Mesothelial cell of epicardium (in vitro differentiated cells): ENCODE data around the gene CREB3. TPM values are rescaled to one million over a fixed set of nuclear protein-coding genes. Genes with fewer than 3 reads are reported as not detected.

ENCODE experiments used
- DNase-seq, 2 experiments: peaks; one replicate each; pipeline ENCODE4 v3.0.0; 2021; ENCODE audit warnings: low spot score in 2 of 2; ENCODE audit not compliant: unreplicated experiment in 2 of 2
- H3K27ac Mint-ChIP-seq: 2 replicates; pipeline ENCODE4 v1.8.0; 2021; ENCODE audit warnings: mixed read lengths
- H3K27me3 Mint-ChIP-seq: 2 replicates; pipeline ENCODE4 v1.8.0; 2021; ENCODE audit warnings: low read depth, mixed read lengths
- H3K36me3 Mint-ChIP-seq: 2 replicates; pipeline ENCODE4 v1.8.0; 2021; ENCODE audit warnings: mixed read lengths
- H3K4me1 Mint-ChIP-seq: 2 replicates; pipeline ENCODE4 v1.8.0; 2021; ENCODE audit warnings: mixed read lengths
- H3K4me3 Mint-ChIP-seq: 2 replicates; pipeline ENCODE4 v1.8.0; 2021; ENCODE audit warnings: mild to moderate bottlenecking, moderate library complexity, mixed read lengths
- H3K9me3 Mint-ChIP-seq: 2 replicates; pipeline ENCODE4 v1.8.0; 2021; ENCODE audit warnings: mixed read lengths
- CTCF ChIP-seq: fragments of 200-600 bp; sonication (generic); IDR thresholded peaks from one replicate; pipeline ENCODE4 v1.5.0; 2021; ENCODE audit warnings: antibody characterized with exemption; ENCODE audit not compliant: unreplicated experiment
- total RNA-seq: library from RNA; stranded (reverse); gene quantifications from 3 replicates; pipeline ENCODE4 v1.2.1, GENCODE V29; 2021

Gene CREB3
- total RNA-seq, 1 donor from 2014 or later: 29.1 TPM

- no peak for TF ChIP-seq CTCF
- no peaks in the 10 kb centered on the region for H3K9me3 Mint-ChIP-seq
- H3K4me3 Mint-ChIP-seq: peak overlapping the region; percentile 49
- no peaks in the 10 kb centered on the region for H3K27me3 Mint-ChIP-seq
- peaks cover 38% of the 10 kb centered on the region for H3K4me1 Mint-ChIP-seq
- no peak for DNase-seq
- H3K36me3 Mint-ChIP-seq: peaks cover 28% of the 10 kb centered on the region
- peak overlapping the region; percentile 66 for H3K27ac Mint-ChIP-seq
These were observed 45.2 kb upstream of the CREB3 start for GRCh38 chr9:35687306-35687705.

GRCh38 chr9:35687972-35688557 is 44.4 kb upstream of the CREB3 start:
- Mint-ChIP-seq H3K27me3 (no peaks in the 10 kb centered on the region), H3K4me3 (peak overlapping the region; percentile 88), H3K36me3 (peaks cover 21% of the 10 kb centered on the region), H3K4me1 (peaks cover 38% of the 10 kb centered on the region), H3K27ac (peak overlapping the region; percentile 97), H3K9me3 (no peaks in the 10 kb centered on the region)
- no peak for DNase-seq
- no peak for TF ChIP-seq CTCF

- Mint-ChIP-seq H3K27ac (peak overlapping the region; percentile 97), H3K9me3 (no peaks in the 10 kb centered on the region), H3K4me1 (peaks cover 38% of the 10 kb centered on the region), H3K27me3 (no peaks in the 10 kb centered on the region), H3K4me3 (peak overlapping the region; percentile 88), H3K36me3 (peaks cover 14% of the 10 kb centered on the region)
- no peak for TF ChIP-seq CTCF
- DNase-seq: no peak
These were observed 43.6 kb upstream of the CREB3 start for GRCh38 chr9:35688558-35689541.

GRCh38 chr9:35689542-35690293 is 42.7 kb upstream of the CREB3 start, which contains the start of gene TPM2:
TSS of gene TPM2 (minus strand) at chr9:35689925. CDS start at chr9:35689817, 108 bp downstream.
- TF ChIP-seq CTCF: no peak
- no peaks in the 10 kb centered on the region for H3K9me3 Mint-ChIP-seq
- DNase-seq: peak; percentile 53 to 73
- H3K36me3 Mint-ChIP-seq: peaks cover 9% of the 10 kb centered on the region
- peak within 1 kb of the TSS; percentile 88 for H3K4me3 Mint-ChIP-seq
- H3K27ac Mint-ChIP-seq: peak within 1 kb of the TSS; percentile 97
- H3K4me1 Mint-ChIP-seq: peaks cover 38% of the 10 kb centered on the region
- H3K27me3 Mint-ChIP-seq: no peaks in the 10 kb centered on the region

- H3K4me1 Mint-ChIP-seq: peaks cover 38% of the 10 kb centered on the region
- peak overlapping the region; percentile 84 for H3K27ac Mint-ChIP-seq
- H3K9me3 Mint-ChIP-seq: no peaks in the 10 kb centered on the region
- peak overlapping the region; percentile 88 for H3K4me3 Mint-ChIP-seq
- H3K27me3 Mint-ChIP-seq: no peaks in the 10 kb centered on the region
- peaks cover 9% of the 10 kb centered on the region for H3K36me3 Mint-ChIP-seq
- TF ChIP-seq CTCF: no peak
- no peak for DNase-seq
These were observed 42.2 kb upstream of the CREB3 start for GRCh38 chr9:35690294-35690613.
